ENCODE results near the gene SET.
"Not testable (repeated sequence)": the region's sequence is repeated elsewhere in the genome, so short reads cannot be mapped to it uniquely, and the experiment has no call there.

The SET gene

DNA sequence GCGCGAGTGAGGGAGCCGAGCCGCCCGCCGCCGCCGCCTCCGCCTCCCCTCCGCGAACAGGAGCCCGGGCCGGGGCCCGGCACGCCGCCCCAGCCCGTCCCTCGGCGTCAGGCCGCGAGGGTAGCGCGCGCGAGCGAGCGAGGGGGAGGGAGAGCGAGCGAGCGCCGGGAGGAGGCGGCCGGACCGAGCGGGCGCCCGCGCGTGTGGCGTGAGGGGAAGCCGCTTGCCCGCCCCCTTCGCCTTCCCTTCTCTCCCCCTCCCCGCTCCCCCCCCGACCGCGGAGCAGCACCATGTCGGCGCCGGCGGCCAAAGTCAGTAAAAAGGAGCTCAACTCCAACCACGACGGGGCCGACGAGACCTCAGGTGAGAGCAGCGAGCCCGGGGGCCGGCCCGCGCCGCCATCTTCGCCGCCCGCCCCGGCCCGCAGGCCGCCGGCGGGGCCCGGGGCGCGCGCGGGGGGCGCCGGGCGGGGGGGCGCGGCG lies 312 bp downstream of the SET start:
- DNase-seq = peak; percentile 46

GRCh38 chr9:128689820-128690683 lies 1.0 kb downstream of the SET start:
- DNase-seq = peak; percentile 60

- no peak for DNase-seq
Observed at GRCh38 chr9:128690684-128691034, 1.6 kb downstream of the SET start.

- DNase-seq = not testable (repeated sequence)
Observed at GRCh38 chr9:128693738-128694137, 4.7 kb downstream of the SET start.

- DNase-seq = no peak
Observed at GRCh38 chr9:128694344-128694743, 5.3 kb downstream of the SET start.

GRCh38 chr9:128696923-128697707 lies 8.1 kb downstream of the SET start:
- no peak for DNase-seq

GRCh38 chr9:128699096-128699795 lies 10.2 kb downstream of the SET start:
- not testable (repeated sequence) for DNase-seq

GRCh38 chr9:128701227-128701854 lies 12.3 kb downstream of the SET start:
- no peak for DNase-seq

DNA sequence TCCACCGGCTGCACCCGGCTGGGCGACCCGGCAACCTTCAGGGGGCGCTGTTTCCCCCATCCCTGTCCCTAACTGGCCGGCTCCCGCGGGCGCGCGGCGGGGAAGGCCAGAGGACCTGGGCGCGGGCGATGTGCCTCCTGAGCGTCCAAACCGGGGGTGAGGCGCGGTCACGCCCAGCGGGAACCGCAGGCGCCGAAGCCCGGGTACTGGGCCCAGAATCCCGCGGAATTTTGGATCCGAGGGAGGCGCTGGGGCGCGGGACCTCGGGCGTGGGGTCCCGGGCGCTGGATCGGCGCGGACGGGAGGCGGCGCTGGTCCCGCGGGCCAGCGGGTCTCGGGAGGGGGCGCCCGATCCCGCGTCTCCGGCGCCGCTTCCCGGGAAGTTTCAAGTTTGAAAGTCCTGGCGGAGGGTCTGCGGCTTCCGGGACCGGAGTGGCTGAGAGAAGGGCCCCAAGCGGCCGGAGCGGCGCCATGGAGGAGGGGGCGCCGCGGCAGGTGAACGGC lies 13.5 kb downstream of the SET start, which contains the start of gene PKN3:
PKN3 (plus strand) TSS at position 59 of the 504 bp plus-strand sequence; CDS start at position 472, 413 bp downstream.
- DNase-seq = peak; percentile 70

DNA sequence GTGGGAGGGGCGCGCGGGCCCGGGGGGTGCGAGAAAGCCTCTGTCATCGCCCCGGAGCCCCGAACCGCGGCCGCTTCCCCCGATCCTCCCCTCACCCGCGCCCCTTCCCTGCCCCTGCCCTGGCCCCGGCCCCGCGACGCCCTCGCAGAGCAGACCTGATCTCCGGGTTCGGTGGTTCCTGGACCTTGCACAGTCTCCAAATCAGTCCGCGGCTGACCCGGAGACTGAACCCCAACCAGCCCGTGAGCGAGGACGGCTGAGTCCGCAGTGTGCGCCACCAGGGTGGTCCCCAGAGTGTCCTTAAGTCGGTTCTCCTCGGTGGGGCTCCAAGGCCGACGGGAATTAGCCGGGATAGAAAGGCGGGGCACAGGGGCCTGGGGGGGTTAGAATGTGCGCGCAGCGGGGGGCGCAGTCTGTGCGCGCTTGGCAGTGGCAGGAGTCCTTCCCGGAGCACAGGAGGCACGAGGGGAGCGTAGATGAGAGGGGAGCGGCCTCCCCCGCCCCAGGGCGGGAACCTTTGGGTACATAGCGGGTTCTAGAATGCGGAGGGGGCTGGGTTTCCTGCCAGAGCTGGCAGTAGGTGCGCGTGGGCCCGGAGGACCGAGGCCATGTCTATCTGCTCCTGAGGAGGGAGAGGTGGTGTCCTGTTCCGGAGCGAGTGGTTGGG lies 14.1 kb downstream of the SET start:
- no peak for DNase-seq

DNA sequence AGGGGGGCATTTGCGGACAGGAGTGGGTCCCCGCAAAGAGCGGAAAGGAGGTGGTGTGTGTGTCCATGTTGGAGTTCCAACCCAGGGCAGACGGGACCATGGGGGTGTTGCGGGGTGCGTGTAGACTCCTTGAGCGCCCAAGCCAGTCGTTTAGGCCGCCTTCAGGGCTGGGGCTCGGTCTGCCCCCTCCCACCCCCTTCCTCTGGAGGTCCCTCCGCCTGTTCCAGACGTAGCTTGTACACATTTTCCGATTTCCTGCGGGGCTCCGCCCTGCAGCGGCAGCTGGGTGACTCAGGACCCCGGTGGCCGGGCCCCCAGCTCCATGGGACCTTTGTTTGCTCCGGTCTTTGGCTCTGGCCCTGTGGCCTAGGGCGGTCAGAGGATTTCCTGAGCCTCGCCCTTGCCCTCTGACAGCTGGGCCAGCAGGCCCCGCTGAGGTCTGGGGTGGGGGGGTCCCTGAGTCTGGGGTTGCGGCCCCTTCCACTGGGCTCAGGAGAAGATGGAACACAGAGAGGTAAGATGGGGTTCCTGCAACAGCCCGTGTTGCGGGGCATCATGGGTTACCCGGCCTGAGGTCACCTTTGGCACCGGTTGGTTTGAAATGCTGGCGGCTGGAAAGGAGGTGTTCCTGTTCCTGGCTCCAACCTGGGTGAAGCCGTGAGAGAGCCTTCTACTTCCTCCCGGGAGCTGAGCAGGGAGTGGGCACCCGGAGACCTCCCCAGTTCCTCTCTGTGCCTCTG lies 14.8 kb downstream of the SET start:
- DNase-seq = no peak

DNA sequence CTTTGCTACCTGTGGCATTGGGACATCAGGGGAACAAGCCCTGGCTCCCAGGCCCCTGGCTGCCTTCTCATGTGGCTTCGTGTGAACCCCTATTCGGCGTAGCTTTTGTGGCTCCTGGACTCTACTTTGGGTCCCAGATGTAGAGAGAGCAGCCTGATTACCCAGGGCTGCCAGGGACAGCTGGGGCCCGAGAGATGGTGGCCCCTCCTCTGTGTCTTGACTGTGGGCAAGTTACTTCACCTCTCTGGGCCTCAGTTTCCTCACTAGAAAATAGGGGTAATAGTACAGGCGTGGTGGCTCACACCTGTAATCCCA lies 15.3 kb downstream of the SET start:
- no peak for DNase-seq

DNA sequence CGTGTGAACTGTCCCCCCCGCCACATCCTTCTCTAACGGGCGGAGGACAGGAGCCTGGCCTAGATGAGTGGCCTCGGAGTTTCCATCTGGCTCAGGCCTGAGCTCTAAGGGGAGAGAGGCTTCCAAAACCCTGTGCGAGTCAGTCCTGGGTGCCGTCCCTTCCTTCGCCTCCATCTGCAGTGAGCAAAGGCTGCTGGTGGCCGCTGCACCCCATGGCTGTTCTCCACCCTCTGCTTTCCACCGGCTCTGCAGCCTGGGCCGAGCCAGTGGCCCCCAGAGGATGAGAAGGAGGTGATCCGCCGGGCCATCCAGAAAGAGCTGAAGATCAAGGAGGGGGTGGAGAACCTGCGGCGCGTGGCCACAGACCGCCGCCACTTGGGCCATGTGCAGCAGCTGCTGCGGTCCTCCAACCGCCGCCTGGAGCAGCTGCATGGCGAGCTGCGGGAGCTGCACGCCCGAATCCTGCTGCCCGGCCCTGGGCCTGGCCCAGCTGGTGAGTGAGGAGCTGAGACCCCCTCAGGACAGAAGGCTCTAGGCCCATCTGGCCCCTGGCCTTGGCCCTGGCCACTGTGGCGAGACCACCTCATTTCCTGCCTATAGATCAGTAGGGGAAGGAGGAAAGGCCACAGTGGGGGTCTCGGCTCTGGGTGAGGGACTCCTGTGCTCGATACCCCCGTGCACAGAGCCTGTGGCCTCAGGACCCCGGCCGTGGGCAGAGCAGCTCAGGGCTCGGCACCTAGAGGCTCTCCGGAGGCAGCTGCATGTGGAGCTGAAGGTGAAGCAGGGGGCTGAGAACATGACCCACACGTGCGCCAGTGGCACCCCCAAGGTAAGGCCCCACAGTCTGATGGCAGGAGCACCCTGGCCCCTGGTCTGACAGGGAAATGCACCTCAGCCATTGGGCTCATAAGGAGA lies 16.3 kb downstream of the SET start:
- DNase-seq = no peak

- DNase-seq = no peak
Observed at GRCh38 chr9:128706045-128706444, 17.0 kb downstream of the SET start.

DNA sequence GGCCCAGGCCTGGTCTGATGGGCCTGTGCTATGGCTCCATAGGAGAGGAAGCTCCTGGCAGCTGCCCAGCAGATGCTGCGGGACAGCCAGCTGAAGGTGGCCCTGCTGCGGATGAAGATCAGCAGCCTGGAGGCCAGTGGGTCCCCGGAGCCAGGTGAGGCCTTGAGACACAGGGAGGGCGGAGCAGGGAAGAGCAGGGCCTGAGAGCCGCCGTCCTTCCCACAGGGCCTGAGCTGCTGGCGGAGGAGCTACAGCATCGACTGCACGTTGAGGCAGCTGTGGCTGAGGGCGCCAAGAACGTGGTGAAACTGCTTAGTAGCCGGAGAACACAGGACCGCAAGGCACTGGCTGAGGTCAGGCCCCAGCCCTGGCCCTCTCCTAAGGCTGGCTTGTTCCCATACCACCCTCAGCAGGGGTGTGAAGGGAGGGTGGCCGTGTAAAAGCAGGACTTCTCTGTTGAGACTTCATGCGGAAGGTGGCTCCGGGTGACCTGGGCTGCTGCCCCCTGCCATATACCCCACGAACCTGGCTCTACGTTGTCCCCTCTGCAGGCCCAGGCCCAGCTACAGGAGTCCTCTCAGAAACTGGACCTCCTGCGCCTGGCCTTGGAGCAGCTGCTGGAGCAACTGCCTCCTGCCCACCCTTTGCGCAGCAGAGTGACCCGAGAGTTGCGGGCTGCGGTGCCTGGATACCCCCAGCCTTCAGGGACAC lies 17.8 kb downstream of the SET start:
- DNase-seq = no peak

DNA sequence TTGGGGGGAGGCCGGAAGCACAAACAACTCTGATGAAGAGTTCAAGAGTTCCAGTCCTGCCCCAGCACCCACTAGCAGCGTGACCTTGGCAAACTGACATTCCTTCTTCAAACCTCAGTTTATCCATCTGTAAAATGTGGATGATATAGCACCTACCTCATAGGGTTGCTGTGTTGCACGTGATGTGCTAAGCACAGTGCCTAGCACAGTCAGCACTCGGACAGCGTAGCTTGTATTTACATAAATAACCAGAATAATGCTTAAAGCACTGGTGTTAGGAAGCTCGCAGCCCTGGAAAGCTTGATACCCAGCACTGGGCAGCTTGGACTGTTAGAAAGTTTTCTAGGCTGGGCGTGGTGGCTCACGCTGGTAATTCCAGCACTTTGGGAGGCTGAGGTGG lies 18.4 kb downstream of the SET start:
- no peak for DNase-seq

DNA sequence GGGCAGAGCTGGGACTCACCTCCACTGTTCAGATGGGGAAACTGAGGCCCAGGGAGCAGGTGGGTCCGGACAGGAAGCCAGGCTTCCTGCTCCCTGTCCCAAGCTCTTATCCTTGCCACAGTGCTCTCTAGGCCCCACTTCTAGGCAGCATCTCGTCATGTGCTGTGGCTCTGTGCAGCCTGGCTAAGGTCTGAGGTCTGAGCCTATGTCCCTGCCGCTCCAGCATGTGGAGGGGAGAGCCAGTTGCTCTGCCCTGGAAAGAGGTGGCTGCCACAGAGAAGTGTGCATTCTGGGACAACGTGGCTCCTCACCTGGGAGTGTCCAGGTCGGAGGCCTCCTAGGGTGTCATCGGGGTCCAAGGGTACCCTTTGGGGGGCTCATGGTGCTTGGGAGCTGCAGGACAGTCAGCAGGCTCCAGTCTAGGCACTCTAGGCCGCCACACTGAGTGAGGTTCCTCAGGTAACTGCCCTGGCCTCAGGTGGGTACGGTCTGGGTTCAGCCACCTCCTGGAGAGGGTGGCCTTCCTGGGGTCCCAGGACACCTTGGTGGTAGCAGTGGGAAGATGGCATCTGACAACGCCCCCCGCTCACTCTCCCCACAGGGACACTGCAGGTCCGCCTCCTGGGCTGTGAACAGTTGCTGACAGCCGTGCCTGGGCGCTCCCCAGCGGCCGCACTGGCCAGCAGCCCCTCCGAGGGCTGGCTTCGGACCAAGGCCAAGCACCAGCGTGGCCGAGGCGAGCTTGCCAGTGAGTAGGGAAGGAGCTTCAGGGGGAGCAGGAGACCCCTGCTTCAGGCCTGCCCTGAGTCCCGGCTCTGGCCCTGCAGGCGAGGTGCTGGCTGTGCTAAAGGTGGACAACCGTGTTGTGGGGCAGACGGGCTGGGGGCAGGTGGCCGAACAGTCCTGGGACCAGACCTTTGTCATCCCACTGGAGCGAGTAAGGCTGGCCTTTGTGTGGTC lies 23.7 kb downstream of the SET start:
- no peak for DNase-seq

DNA sequence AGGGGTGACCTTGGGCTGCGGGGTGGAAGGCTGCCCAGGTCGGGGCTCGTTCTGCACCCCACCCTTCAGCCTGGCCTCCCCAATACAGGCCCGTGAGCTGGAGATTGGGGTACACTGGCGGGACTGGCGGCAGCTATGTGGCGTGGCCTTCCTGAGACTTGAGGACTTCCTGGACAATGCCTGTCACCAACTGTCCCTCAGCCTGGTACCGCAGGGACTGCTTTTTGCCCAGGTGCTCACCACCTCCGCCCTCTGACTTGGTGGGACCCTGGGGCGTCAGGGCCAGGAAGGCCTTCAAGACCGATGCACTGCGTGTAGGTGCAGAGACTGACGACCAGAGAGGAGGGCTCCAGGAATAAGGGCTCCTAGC lies 24.4 kb downstream of the SET start:
- no peak for DNase-seq
